ENCODE results near the gene CCM2L. TPM values are rescaled to one million over a fixed set of nuclear protein-coding genes. Genes with fewer than 3 reads are reported as not detected.
"Not testable (repeated sequence)": the region's sequence is repeated elsewhere in the genome, so short reads cannot be mapped to it uniquely, and the experiment has no call there.

The CCM2L gene
- total RNA-seq, 1 experiment from 2014 or later, result 10.6 TPM

DNA sequence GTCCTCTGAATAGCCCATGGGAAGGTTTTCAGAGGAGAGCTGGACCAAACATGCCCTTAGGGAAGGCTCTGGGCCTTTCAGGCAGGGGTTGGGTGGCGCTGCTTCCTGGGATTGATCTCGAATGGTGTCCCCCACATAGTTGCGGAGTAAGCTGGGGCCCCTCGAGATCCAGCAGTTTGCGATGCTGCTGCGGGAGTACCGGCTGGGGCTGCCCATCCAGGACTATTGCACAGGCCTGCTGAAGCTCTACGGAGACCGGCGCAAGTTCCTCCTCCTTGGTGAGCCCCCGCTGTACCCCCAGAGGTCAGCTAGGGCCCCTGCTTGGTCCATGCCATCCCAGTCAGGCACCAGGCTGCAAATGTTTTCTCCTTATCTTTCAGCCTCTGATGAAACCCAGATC, 19.3 kb downstream of the CCM2L start:
- Histone ChIP-seq H3K36me3 (replicated peaks; ENCODE audit: control insufficient read depth, insufficient read depth, low read length) (peaks cover 3% of the 10 kb centered on the region), H3K4me3 (ENCODE audit: insufficient read depth, low read depth, low read length) (no peak overlapping the region), H3K27me3 (ENCODE audit: control insufficient read depth, insufficient read depth, low read length) (no peaks in the 10 kb centered on the region)
- DNase-seq, result no peak

DNA sequence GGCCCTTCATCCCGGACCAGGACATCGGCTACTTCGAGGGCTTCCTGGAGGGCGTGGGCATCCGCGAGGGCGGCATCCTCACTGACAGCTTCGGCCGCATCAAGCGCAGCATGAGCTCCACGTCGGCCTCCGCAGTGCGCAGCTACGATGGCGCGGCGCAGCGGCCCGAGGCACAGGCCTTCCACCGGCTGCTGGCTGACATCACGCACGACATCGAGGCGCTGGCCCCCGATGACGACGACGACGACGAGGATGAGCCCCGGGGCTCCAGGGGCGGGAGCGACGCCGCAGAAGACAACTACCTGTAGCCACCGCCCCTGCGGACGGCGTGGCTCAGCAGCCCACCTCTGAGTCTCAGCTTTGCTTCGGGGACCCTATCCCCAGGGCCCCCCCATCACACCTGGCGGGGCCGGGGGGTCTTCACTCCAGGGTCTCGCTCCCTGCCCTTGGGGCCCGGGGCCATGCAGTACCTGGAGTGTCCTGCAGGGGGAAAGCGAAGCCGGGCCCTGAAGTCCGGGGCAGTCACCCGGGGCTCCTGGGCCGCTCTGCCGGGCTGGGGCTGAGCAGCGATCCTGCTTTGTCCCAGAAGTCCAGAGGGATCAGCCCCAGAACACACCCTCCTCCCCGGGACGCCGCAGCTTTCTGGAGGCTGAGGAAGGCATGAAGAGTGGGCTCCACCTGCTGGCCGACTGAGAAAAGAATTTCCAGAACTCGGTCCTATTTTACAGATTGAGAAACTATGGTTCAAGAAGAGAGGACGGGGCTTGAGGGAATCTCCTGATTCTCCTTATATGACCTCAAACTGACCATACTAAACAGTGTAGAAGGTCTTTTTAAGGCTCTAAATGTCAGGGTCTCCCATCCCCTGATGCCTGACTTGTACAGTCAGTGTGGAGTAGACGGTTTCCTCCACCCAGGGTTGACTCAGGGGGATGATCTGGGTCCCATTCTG, 21.0 kb downstream of the CCM2L start:
- peak; percentile 99 for DNase-seq
- H3K4me3 ChIP-seq (ENCODE audit: insufficient read depth, low read depth, low read length), result peak overlapping the region; percentile 22; the same call in 1 of the 2 replicates
- peaks cover 3% of the 10 kb centered on the region for H3K36me3 ChIP-seq (replicated peaks; ENCODE audit: control insufficient read depth, insufficient read depth, low read length)
- H3K27me3 ChIP-seq (ENCODE audit: control insufficient read depth, insufficient read depth, low read length), result no peaks in the 10 kb centered on the region

DNA sequence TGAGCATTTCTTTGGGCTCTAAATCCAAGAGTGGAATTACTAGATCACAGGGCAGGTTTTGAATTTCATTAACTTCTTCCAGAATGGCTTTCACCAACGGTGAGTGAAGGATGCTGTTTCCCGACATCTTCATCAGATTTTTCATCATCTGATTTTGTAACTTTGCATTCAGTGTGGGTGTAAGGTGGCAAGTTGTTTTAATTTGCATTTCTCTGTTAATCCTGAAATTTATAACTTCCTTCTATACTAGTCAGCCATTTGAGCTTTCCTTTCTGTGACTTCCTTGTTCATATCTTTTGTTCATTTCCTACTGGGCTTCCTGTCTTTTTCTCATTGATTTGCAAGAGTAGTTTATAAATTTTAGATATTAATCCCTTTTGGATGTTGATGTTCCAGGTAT, 23.1 kb downstream of the CCM2L start:
- Histone ChIP-seq H3K36me3 (replicated peaks; ENCODE audit: control insufficient read depth, insufficient read depth, low read length) (peaks cover 3% of the 10 kb centered on the region; the same call in 1 of the 2 replicates), H3K4me3 (ENCODE audit: insufficient read depth, low read depth, low read length) (no peak overlapping the region), H3K27me3 (ENCODE audit: control insufficient read depth, insufficient read depth, low read length) (no peaks in the 10 kb centered on the region)
- no peak for DNase-seq

DNA sequence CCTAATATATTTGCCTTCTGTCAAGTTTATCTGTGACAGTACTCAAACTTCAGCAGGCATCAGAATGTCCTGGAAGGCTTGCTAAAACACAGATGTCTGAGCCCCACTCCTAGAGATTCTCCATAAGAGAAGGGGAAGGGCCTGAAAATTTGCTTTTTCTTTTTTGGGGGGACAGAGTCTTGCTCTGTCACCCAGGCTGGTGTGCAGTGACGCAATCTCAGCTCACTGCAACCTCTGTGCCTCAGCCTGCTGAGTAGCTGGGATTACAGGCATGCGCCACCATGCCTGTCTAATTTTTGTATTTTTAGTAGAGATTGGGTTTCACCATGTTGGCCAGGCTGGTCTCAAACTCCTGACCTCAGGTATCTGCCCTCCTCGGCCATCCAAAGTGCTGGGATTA, 23.5 kb downstream of the CCM2L start:
- DNase-seq; H3K36me3 ChIP-seq (replicated peaks; ENCODE audit: control insufficient read depth, insufficient read depth, low read length); H3K27me3 ChIP-seq (ENCODE audit: control insufficient read depth, insufficient read depth, low read length); H3K4me3 ChIP-seq (ENCODE audit: insufficient read depth, low read depth, low read length): not testable (repeated sequence)

DNA sequence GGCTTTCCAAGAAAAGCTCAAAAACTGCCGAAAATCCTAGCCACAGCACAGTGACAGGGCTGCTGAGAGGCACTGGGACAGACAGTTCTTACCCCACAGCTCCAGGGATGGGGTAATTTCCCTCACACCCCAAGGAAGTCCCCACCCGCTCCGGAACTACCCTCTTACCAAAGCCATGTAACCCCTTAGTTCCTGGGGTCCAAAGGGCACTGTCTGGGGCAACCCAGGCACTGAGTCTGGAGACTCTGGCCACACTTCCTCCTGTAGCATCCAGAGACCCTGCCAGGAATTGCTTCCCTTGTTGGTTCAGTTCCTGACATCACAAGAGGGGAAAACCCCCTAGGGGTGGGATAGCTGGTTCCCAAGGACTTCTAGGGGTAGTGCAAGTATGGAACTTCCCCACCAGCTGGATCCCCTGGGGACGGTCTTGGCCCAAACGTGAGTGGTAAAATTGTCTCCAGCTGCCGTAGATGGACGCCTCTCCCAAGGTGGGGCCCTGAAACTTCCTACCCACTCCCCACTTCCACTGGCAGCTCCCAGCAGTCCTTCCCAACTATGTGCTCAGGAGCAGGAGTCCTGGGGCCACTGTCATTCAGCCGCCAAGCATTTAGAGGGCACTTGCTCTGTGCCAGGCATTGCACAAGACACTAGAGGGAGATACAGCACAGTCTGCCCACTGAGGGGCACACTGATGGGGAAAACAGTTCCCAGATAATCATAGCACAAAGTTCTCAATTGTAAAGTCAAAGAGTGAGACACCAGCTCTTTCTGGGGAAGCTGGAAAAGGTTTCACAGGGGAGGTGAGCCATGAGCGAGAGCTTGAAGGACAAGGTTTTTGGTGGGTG, 24.6 kb downstream of the CCM2L start:
- DNase-seq, result no peak
- H3K36me3 ChIP-seq (replicated peaks; ENCODE audit: control insufficient read depth, insufficient read depth, low read length), result no peaks in the 10 kb centered on the region
- no peaks in the 10 kb centered on the region for H3K27me3 ChIP-seq (ENCODE audit: control insufficient read depth, insufficient read depth, low read length)
- no peak overlapping the region for H3K4me3 ChIP-seq (ENCODE audit: insufficient read depth, low read depth, low read length)

DNA sequence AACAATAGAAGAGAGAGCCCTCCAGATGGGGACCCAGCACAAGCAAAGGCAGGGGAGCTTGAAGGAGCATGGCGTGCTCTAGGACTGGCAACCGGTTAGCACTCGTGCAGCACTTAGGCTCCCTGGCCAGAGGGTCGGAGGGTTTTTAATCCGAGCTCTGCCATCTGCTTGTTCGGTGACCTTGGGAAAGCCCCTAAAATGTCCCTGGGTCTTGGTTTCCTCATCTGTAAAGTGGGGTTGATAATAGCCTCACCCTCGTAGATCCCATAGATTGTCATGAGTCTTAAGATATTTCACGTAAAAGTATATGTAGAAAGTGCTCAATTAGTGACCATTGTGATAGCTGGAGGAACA, 25.2 kb downstream of the CCM2L start:
- Histone ChIP-seq H3K27me3 (ENCODE audit: control insufficient read depth, insufficient read depth, low read length) (no peaks in the 10 kb centered on the region), H3K36me3 (replicated peaks; ENCODE audit: control insufficient read depth, insufficient read depth, low read length) (no peaks in the 10 kb centered on the region), H3K4me3 (ENCODE audit: insufficient read depth, low read depth, low read length) (no peak overlapping the region)
- no peak for DNase-seq

DNA sequence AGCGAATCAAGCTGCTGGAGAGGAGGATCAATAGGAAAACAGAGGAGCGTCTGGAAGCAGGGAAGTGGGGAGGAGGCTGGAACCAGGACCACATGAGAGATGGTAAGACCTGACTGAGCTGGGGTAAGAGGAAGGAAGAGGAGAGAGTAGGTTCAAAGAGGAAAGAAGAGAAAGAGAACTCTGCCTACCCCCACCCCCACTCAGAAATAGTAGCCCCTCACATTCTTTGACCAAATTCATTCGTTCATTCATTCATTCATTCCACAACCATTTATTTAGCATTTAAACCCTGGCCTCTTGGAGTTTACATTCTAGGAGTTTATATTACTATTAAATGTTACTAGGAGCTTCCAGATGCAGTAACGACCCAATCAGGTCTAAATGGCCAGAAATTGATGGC, 26.0 kb downstream of the CCM2L start:
- no peak overlapping the region for H3K4me3 ChIP-seq (ENCODE audit: insufficient read depth, low read depth, low read length)
- H3K27me3 ChIP-seq (ENCODE audit: control insufficient read depth, insufficient read depth, low read length), result no peaks in the 10 kb centered on the region; the same call in 1 of the 2 replicates
- no peak for DNase-seq
- no peaks in the 10 kb centered on the region for H3K36me3 ChIP-seq (replicated peaks; ENCODE audit: control insufficient read depth, insufficient read depth, low read length)

DNA sequence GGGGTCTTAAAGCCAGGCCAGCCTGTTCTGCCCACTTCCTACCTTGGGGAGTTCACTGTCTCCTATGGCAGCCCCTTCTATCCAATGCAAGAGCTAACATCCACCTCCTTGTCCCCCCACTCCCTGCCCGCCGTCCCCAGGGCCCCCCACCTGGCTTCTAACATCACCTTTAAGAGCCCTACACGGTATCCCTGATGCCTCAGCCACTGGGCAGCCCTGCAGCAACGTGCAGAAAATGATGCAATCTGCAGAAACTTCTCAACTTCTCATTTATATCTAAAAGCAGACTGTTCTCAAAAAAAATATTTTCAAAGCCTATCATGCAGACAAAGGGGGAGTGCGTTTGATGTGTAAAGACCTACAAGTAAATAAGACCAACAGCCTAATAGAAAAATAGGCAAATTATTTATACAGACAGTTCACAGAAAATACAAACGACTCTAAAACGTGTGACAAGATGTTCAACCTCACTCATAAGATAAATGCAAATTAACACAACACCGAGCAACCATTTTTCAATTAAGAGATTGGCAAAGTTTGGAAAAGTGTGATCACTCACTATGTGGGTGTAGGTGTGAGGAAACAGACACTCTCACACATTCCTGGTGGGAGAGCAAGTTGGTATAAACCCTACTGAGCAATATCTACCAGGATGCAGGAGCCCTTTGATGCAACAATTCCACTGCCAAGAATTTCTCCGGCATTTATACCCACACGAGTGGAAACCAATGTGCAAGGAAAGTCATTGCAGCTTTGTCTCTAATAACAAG, 26.7 kb downstream of the CCM2L start:
- no peaks in the 10 kb centered on the region; the same call in 1 of the 2 replicates for H3K27me3 ChIP-seq (ENCODE audit: control insufficient read depth, insufficient read depth, low read length)
- DNase-seq, result no peak
- H3K36me3 ChIP-seq (replicated peaks; ENCODE audit: control insufficient read depth, insufficient read depth, low read length), result no peaks in the 10 kb centered on the region
- H3K4me3 ChIP-seq (ENCODE audit: insufficient read depth, low read depth, low read length), result no peak overlapping the region

DNA sequence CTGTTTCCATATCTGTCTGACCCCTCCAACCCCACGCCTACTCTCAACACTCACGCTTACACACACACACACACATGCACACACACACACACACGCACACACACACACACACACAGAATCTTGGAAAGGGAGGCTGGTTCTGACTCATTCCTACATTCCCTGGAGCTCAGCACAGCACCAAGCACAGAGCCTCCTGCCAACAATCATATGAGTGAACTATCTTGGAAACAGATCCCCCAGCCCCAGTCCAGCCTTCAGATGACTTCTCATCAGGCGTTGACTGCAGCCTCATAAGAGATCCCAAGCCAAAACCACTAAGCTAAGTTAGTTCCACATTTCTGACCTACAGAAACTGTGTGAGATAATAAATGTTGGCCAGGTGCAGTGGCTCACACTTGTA, 27.7 kb downstream of the CCM2L start:
- DNase-seq, result no peak
- Histone ChIP-seq H3K27me3 (ENCODE audit: control insufficient read depth, insufficient read depth, low read length) (no peaks in the 10 kb centered on the region; the same call in 1 of the 2 replicates), H3K36me3 (replicated peaks; ENCODE audit: control insufficient read depth, insufficient read depth, low read length) (no peaks in the 10 kb centered on the region), H3K4me3 (ENCODE audit: insufficient read depth, low read depth, low read length) (no peak overlapping the region)

DNA sequence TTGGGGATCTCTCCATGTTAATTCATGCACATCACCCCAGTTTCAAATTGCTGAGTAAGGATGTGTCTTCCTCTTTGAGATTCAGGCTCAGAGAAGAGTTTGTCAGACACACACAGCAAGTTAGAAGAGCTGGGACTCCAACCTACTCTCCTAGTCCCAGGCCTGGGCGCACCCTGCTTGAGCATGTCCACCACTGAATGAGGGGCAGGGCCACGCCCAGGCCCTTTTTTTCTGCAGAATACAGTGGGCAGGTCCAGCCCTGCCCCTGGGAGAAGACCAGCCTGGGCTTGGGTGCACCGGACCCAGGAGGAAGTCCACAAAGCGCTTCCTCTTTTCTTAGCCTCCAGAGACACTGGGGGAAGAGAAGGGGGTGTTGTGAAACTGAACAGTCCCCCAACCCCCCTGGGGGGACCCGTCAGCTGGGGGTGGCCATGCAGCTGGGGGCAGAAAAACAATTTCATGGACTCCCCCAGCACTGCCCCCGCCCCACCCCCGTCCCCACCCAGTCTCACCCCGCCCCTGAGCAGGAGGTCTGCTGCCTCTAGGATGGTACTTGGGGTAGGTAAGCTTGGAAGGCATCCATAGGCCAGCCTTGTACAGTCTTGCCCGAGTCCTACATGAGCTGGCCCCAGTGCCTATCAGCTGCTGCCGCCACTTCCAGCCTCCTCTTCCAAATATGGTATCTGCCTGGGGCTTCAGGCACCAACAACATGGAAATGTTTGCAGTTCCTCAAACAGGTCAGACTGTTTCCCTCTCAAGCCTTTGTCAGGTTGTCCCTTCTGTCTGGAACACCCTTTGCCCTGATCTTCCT, 30.1 kb downstream of the CCM2L start:
- H3K36me3 ChIP-seq (replicated peaks; ENCODE audit: control insufficient read depth, insufficient read depth, low read length), result no peaks in the 10 kb centered on the region
- no peaks in the 10 kb centered on the region; the same call in 1 of the 2 replicates for H3K27me3 ChIP-seq (ENCODE audit: control insufficient read depth, insufficient read depth, low read length)
- no peak overlapping the region for H3K4me3 ChIP-seq (ENCODE audit: insufficient read depth, low read depth, low read length)
- DNase-seq, result peak; percentile 59

DNA sequence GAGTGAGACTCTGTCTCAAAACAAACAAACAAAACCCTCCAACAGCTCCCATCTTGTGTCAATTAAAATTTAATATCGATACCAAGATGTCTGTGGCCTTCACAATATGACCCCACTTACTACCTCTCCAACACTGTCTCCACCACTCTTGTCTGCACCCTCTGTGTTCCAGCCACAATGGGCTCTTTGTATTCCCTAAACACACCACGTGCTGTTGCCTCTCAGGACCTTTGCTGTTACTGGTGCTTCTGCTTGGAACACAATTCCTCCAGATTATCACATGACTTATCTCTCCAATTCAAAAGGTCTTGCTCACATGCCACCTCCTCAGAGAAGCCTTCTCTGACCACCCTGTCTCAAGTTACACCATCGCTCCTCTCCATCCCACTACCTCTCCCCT, 35.8 kb downstream of the CCM2L start:
- H3K27me3 ChIP-seq (ENCODE audit: control insufficient read depth, insufficient read depth, low read length), result peaks cover 15% of the 10 kb centered on the region
- no peaks in the 10 kb centered on the region for H3K36me3 ChIP-seq (replicated peaks; ENCODE audit: control insufficient read depth, insufficient read depth, low read length)
- no peak for DNase-seq
- H3K4me3 ChIP-seq (ENCODE audit: insufficient read depth, low read depth, low read length), result no peak overlapping the region

DNA sequence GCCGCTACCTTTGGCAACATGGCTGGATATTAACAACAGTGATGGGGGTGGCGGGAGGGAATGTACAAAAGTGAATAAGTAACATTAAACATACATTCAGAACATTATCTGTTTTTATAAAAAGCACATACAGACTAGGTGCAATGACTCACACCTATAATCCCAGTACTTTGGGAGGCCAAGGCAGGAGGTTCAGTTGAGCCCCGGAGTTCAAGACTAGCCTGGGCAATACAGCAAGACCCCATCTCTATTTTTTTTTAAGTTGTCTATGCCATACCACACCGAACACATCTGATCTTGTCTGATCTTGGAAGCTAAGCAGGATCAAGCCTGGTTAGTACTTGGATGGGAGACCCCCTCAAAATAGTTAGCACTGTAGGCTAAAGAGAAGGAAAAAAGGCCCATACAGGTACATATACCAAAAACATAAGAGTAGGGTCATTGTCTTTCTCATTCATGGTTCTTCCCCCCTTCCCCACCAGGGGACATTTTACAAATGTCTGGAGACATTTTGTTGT, 40.1 kb downstream of the CCM2L start:
- peaks cover 45% of the 10 kb centered on the region for H3K27me3 ChIP-seq (ENCODE audit: control insufficient read depth, insufficient read depth, low read length)
- no peak for DNase-seq
- no peak overlapping the region for H3K4me3 ChIP-seq (ENCODE audit: insufficient read depth, low read depth, low read length)
- H3K36me3 ChIP-seq (replicated peaks; ENCODE audit: control insufficient read depth, insufficient read depth, low read length), result no peaks in the 10 kb centered on the region

DNA sequence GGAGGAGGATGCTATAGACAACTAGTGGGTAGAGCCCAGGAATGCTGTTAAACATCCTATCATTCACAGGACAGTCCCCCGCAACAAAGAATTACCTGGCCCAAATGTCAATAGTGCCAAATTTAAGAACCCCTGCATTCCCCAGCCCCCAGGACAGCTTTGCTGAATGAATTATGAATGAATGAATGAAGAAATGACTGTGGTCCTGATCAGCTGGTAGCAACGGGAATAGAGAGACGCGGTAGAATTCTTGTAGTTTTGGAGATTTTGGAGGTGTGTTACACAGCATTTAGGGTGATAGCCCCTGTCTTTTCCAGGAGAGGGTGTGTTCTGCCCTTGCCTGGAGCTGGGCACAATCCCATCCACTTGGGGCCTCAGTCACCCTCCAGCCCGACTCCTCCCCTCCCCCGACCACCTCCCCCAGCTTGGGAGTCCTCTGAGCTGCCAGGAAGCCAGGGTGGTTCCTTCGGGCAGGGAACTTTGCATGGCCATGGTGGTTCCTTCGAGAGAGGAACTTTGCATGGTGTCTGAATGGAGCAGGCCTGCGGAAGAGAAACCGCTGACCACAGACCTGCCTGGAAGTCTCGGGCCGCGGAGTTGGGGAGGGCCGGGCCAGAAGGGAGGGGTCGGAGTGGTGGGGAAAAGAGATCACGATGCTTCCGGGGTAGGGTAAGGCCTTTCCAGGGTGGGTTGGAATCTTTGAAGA, 40.8 kb downstream of the CCM2L start:
- H3K4me3 ChIP-seq (ENCODE audit: insufficient read depth, low read depth, low read length), result peak overlapping the region; percentile 61
- DNase-seq, result peak; percentile 85
- H3K36me3 ChIP-seq (replicated peaks; ENCODE audit: control insufficient read depth, insufficient read depth, low read length), result no peaks in the 10 kb centered on the region
- H3K27me3 ChIP-seq (ENCODE audit: control insufficient read depth, insufficient read depth, low read length), result peaks cover 45% of the 10 kb centered on the region

Data from H7 (cell line).